HL-60/S4 treated with phorbol 12-myristate 13-acetate at 8.2 ng/mL for 4 days and 3 days (cell line): ENCODE results near the gene ARL8A.
"Not testable (repeated sequence)": the region's sequence is repeated elsewhere in the genome, so short reads cannot be mapped to it uniquely, and the experiment has no call there.

Experiments used
- in situ Hi-C: fragments of 300-500 bp; cut with MboI; formaldehyde crosslinking; loops from 2 replicates; pipeline ENCODE4 v1.15.0; 2022; ENCODE audit warnings: low sequenced_read_pairs

ARL8A gene

GRCh38 chr1:202159534-202160371 lies 15.2 kb upstream of the ARL8A start:
- in situ Hi-C loops = no loop called here

GRCh38 chr1:202158810-202159533 lies 14.4 kb upstream of the ARL8A start:
- in situ Hi-C loops = no loop called here

- in situ Hi-C loops = no loop called here
Measured at GRCh38 chr1:202157945-202158344, 13.4 kb upstream of the ARL8A start.

GRCh38 chr1:202156590-202156989 lies 12.1 kb upstream of the ARL8A start:
- in situ Hi-C loops = no loop called here

- in situ Hi-C loops = no loop called here
Measured at GRCh38 chr1:202155478-202156021, 11.0 kb upstream of the ARL8A start.

- in situ Hi-C loops = no loop called here
Measured at GRCh38 chr1:202154766-202155477, 10.4 kb upstream of the ARL8A start.

- in situ Hi-C loops = no loop called here
Measured at GRCh38 chr1:202154148-202154765, 9.7 kb upstream of the ARL8A start.

- in situ Hi-C loops = no loop called here
Measured at GRCh38 chr1:202153284-202153683, 8.7 kb upstream of the ARL8A start.

GRCh38 chr1:202152399-202152798 lies 7.9 kb upstream of the ARL8A start:
- in situ Hi-C loops = no loop called here

GRCh38 chr1:202151045-202151444 lies 6.5 kb upstream of the ARL8A start:
- in situ Hi-C loops = no loop called here

GRCh38 chr1:202150602-202151001 lies 6.1 kb upstream of the ARL8A start:
- in situ Hi-C loops = no loop called here

GRCh38 chr1:202150187-202150586 lies 5.7 kb upstream of the ARL8A start:
- in situ Hi-C loops = no loop called here

- in situ Hi-C loops = no loop called here
Measured at GRCh38 chr1:202149566-202149965, 5.0 kb upstream of the ARL8A start.

GRCh38 chr1:202148391-202148790 lies 3.9 kb upstream of the ARL8A start:
- in situ Hi-C loops = no loop called here

GRCh38 chr1:202146993-202147392 lies 2.5 kb upstream of the ARL8A start:
- in situ Hi-C loops = no loop called here

- in situ Hi-C loops = no loop called here
Measured at GRCh38 chr1:202146279-202146678, 1.7 kb upstream of the ARL8A start.

- in situ Hi-C loops = not testable (repeated sequence)
Measured at GRCh38 chr1:202145744-202146140, 1.2 kb upstream of the ARL8A start.

- in situ Hi-C loops = no loop called here
Measured at GRCh38 chr1:202145068-202145743, 669 bp upstream of the ARL8A start.

GRCh38 chr1:202143768-202144401 lies 652 bp downstream of the ARL8A start:
- in situ Hi-C loops = no loop called here
